G401.6 (cell line): ENCODE measurements around the gene CWC15.
"Not testable (repeated sequence)": the region's sequence is repeated elsewhere in the genome, so short reads cannot be mapped to it uniquely, and the experiment has no call there.

Source experiments
- FAIRE-seq: peaks from 2 replicates; lab custom pipeline; 2012; peaks lifted over from hg19 to GRCh38; lab: Jason Lieb, UNC

Gene CWC15

DNA sequence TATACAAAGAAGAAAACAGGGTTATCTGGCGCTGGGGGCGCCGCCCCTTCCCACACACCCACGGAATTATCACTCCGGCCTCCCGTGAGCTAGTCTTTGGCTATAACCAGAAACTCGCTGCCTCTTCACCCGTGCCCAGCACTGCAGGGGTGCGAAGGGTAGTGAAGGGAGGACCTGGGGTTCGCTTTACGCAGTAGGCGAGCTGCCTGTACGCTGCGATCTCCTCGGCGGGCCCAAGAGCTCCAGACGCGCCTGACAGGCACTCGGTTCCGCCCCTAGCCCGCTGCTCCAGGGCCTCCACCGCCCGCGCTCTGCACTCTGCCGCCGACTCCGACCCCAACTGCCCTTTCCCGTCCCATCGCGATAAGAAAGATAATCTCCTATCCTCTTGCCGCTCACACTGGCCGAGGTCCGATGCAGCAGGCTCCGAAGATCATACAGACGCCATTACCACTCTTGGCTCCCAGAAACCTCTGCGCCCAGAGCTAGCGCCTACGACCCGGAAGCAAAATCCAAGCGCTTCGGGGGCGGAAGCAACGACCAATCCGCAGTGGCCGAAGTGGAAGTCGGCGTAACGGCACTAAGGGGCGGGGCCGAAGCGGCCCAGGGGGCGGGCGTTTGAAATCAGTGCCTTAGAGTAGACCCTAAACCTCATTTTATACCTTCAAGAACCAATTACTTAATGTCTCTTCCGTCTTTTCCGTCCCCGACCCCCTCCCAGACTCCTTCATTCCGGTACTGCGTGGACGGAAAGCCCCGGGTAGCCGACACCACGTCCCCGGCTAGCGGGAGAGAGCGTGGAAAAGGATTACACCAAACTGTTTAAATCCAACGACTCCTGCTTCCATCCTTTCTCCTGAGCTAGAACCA is at the start of gene CWC15, which contains the start of gene KDM4D:
Gene CWC15, minus strand, starts transcription at position 458 of the 870 bp plus-strand sequence. CDS start 1,371 bp downstream, outside the sequence.
Gene KDM4D, plus strand, starts transcription at position 611 of the 870 bp plus-strand sequence. CDS start 23,664 bp downstream, outside the sequence.
- peak; percentile 98 for FAIRE-seq

DNA sequence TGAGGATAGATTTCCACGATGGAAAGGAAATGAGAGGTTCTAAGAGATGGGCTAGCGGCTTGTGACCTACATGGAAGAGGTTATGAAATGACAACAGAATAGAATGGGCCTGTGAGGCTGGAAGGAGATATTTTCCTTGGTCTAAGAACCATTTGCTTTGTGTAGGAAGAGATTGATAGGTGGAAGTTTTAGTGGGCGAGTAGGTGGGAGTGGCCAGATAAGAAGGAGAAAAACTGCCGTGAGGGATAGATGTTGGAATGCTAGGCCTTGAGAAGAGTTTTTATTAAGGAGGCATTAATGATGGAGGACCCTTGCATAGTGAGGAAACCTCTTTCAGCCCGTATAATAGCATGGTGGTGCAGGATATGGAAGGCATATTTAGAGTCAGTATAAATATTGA is 48.1 kb upstream of the CWC15 start:
- FAIRE-seq = not testable (repeated sequence)

DNA sequence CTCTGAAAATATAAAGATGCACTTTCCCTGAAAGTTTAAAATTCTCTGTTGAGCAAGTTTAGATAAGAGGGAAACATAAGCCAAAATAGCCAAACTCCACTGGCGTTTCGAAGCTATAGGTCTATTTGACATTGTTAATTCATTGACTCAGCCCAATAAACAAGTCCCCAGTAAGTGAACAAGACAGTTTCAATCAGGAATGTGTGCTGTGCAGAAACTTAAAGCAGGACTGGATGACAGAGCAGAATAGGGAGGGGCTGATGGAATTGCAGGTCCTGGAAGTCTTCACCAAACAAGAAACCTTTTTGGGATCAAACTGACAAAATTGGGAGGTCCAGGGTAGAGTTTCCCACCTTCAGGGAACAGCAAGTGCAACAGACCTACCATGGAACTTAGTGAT is 42.8 kb upstream of the CWC15 start:
- no peak for FAIRE-seq

DNA sequence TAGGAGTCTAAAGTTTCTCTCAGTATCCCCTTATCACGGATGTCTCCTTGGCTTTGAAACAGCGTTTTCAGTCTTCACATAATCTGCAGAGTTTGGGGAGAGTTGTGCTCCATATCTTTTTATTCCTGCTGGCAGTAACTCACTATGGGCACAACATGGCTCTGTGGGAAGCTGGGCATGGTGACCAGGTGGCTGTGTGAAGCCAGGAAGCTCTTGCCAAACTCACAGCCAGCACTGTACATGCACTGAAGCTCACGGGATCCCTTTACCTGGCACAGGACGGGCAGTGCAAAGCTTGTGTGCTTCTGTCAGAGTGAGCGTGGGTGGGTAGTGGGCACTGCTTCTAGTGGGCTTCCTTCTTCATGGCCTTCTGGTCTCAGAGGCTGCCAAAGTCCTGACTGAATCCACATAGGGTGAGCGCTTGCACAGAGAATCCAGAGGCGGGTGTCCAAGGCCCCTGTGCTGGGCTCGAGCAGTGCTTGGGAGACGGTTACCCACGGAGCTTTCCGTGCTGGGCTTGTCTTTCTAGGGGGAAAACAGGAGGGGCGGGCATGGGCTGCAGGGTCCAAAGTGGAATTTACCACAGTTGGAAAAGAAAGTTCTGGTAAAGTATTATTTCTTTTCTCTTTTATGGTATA is 40.9 kb upstream of the CWC15 start:
- FAIRE-seq = no peak

DNA sequence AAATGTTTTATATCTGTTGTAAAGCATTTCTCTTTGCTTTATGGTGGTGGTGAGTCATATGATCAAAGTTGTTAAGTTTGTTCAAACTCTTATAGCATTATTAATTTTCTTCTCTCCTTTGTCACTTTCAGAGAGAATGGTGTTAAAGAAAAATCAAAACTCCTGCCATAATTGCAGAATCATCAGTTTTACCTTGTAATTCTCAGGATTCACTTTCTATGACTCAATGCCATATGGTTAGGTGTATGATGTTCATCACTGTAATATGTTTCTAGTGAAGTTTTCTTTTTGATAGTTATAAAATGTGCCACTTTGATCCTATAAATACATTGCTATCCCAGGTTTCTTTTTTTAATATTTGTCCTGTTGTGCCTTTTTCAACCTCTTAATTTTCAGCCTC is 38.0 kb upstream of the CWC15 start:
- no peak for FAIRE-seq

DNA sequence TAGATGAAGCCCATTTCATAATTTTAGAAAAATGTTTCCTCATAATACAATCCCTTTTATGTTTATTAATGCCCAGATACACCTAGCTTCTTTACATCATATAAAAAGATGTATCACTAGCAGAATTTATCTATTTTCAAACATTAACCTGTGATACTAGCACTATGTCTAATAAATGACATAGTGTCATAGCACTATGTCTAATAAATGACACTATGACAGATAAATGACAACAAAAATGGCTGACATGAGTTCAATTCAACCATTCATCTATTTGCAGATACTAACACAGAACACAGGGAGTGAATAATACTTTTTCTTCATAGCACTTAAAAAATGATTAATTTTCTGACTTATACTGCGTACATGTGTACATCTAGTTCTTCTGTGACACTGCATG is 32.3 kb upstream of the CWC15 start:
- FAIRE-seq = no peak

DNA sequence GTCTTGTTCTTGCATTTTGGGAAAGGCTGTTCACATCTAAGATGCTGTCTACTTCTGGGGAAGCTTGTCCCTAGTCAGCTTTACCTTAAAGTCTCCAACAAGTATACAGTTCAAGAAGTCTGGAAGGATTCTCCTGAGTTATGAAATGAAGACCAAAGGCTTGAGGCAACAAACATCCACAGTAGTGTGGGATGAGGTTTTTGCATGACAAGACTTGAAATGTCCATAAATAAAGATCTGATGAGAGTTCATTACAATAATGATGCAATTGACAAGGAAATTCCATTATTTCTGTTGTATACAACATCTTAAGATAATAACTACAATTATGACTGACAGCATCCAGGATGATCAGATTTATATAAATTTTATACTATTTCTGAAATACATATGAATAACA is 30.4 kb upstream of the CWC15 start:
- FAIRE-seq = no peak

DNA sequence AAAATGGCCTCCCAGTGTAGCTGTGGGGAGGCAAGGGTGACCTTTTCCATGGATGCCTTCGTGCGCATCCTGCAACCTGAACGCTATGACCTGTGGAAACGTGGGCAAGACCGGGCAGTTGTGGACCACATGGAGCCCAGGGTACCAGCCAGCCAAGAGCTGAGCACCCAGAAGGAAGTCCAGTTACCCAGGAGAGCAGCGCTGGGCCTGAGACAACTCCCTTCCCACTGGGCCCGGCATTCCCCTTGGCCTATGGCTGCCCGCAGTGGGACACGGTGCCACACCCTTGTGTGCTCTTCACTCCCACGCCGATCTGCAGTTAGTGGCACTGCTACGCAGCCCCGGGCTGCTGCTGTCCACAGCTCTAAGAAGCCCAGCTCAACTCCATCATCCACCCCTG is 24.9 kb upstream of the CWC15 start:
- no peak for FAIRE-seq

DNA sequence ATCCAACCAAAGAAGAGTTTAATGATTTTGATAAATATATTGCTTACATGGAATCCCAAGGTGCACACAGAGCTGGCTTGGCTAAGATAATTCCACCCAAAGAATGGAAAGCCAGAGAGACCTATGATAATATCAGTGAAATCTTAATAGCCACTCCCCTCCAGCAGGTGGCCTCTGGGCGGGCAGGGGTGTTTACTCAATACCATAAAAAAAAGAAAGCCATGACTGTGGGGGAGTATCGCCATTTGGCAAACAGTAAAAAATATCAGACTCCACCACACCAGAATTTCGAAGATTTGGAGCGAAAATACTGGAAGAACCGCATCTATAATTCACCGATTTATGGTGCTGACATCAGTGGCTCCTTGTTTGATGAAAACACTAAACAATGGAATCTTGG is 24.1 kb upstream of the CWC15 start:
- FAIRE-seq = no peak

DNA sequence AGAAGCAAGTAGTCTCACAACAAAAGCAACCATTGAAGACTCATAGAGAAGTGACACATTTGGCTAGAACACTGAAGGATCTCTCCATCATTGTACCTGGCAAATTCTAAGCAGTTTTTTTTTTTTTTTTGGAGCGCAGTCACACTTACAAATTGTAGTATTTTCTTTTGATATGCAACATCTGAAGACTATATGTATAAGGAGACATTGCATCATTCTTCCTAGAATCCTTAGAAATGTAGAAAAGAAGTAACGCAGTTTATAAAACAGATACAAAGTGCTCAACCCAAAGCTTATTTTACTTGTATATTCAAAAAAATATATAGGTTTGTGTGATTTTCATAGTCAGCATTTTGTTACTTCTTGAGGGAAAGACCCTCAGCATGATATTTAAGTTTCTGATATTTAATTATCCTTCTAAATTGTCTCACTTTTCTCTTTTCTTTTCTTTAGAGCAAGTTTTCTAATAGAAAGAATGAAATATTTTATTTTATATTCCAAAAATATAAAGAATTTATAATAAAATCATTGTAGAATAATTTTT is 20.1 kb upstream of the CWC15 start:
- no peak for FAIRE-seq

DNA sequence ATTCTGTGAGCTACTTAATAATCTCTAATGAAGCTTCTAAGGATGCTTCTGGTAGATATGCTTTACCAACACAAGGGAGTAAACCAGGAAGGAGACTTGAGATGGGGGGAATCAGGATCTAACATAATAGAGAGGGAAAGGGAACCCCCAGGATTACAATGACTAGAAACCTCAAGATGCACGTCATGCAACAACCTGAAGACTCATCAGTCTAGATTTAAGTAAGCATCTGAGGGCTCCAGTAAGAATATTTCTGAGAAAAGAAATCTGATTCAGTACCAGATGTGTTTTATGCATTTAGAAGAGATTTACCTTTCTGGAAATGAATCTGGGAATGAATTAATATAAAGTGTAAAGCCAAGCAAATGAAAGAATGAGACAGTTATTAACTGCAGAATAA is 15.4 kb upstream of the CWC15 start:
- FAIRE-seq = no peak

DNA sequence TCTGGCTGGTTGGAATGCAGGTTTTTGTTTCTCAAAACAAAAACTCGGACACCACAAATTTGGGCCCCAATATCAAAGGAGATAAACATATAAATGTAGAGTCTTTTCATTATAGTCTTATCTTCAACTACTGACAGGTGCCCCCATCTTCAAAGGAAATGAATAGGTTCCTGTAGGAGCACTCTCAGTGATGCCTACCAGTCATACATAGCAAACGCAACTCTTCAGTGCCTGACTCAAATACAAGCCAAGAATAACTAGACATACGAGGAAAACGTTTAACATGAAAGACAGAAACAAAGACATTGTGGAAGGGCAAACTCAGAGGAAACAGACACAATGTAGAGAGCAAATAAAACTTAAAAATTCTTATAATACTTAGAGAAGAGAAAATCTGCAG is 14.0 kb upstream of the CWC15 start:
- FAIRE-seq = no peak

DNA sequence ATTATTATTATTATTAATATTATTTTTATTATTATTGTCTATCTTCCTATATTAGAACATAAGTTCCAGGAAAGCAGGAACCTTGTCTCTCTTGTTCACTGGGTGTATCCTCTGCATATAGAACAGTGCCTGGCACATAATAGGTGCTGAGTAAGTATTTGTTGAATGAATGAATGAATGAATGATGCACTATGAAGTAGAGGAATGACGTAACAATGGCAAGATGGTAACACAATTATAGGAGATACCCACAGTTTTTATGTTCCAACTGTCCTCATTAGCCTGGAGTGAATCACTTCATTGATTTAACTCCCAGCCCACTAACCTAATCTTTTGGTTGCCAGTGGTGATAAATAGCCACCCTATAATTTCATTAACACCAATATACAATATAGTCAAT is 2.2 kb upstream of the CWC15 start:
- no peak for FAIRE-seq

DNA sequence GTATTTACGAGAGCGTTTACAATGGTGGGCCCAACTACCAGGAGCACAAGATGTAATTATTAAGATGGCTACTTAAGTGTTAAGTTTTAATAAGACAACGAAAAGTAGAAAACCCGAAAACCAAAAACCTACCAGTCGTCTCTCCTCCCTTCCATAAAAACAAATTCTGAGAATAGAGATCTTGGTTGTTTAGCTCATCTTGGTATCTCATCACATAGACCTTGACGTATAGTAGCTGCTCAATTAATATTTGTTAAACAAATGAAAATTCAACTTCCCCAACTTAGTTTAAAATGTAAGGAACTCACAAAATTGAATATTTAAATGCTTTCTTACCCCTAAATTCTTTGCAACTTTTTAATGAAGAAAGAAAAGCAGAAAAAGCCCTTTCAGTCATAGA is 822 bp upstream of the CWC15 start:
- no peak for FAIRE-seq

DNA sequence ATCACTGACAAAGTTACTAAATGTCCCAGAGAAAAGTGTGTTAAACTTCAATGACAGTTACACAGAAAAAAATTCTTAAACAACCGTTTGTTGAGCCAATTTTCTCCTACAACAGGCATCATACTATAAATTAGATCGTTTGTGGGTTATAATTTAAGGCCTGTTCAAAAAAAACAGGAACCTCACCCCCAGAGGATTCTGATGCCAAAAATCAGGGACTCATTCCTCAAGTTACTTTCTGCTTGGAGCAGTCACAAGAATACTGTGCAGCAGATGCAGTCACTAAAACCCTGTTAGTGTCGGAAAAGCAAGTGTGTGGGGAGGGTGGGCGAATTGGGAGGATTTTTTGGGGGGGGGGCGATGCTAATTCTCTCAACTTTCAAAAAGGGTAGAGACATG is 657 bp downstream of the CWC15 start:
- no peak for FAIRE-seq

DNA sequence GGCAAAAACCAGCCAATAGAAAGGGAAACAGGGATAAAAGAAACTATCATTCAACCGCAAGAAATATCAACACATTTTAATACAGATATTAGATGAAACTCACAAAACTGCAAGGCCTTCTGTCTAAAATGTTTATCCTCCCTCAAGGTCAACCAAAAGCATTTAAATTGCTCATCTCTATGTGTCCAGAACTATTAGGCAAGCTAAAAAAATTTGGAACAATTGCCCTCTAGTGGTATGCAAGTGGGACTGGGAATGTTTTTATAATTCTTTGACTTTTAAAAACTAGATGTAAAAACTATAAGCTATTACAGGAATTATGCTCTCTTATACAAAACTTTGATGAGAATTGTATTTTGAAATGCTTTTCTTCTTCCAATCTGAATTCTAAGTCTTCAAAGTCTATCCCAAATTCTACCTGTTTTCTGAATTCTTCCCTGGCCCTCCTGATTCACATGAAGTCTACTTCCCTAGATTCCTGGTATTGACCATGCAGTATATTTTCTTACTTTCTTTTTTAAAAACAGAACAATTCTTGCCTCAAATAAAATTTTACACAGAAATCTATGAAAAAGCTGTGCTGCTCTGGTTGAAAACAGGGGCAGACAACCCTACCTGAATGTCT is 4.9 kb downstream of the CWC15 start:
- peak; percentile 82 for FAIRE-seq

DNA sequence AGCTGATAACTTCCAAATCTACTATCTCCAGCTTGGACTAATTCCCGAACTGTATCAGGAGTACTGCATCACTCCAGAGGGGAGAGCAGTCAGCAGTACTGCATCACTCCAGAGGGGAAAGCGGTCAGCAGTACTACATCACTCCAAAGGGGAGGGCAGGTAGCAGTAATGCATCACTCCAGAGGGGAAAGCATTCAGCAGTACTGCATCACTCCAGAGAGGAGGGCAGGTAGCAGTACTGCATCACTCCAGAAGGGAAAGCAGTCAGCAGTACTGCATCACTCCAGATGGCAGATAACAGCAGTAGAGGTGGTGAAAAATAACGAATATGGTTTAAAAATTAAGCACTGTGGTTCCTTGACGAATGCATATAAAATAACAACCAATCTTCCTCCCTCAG is 8.4 kb downstream of the CWC15 start:
- no peak for FAIRE-seq

DNA sequence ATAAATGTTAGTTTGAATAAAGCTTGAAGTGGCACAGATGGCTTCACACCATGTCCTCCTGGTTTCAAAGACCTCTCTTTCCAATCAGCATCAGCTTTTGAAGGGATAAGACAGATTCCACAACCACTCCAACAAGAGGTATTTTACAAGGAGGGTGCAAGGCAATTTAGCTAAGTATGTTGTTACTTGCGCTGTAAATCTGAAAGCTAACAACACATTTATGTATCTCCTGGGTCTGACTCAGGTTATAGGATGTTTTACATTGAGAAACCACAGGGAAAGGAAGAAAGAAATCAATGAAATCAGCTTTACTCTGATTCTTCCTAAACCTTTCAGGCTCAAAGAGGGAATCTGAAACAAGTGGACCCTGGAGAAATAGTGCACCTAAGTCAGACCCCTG is 12.1 kb downstream of the CWC15 start:
- FAIRE-seq = no peak

DNA sequence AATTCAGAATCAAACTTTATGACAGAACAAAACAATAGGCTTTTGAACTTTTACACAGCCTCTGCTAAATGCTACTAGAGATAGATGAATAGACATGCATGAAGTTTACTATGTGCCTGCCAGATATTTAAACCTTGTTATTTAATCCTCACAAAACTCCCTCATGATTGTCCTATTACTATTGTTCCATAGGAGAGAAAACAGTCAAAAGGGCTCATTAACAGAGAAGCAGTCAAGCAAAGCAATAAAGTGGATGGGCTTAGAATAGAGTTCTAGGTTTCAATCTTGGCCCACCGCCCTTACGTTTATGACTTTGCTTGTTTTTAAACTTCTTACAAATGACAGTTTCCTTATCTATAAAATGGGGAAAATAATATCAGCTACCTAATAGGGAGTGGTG is 12.9 kb downstream of the CWC15 start:
- FAIRE-seq = no peak

DNA sequence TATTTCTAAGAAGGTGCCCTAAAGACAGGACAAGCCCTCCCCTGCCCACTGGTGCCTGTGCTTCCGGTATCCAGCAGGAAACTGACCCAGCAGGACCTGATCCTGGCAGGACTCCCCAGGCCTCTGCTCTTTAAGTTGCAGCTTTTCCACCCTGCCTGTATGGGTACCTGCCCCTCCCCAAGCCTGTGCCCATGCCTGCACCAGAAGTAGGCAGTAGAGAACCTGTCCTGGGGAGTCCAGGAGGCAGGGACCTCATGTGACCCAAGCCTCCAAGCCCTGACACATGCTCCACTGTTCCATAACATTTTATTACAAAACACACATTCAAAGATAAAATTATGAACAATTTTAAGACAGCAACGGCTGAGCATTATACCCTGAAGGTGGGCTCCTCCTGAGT is 14.2 kb downstream of the CWC15 start:
- no peak for FAIRE-seq

DNA sequence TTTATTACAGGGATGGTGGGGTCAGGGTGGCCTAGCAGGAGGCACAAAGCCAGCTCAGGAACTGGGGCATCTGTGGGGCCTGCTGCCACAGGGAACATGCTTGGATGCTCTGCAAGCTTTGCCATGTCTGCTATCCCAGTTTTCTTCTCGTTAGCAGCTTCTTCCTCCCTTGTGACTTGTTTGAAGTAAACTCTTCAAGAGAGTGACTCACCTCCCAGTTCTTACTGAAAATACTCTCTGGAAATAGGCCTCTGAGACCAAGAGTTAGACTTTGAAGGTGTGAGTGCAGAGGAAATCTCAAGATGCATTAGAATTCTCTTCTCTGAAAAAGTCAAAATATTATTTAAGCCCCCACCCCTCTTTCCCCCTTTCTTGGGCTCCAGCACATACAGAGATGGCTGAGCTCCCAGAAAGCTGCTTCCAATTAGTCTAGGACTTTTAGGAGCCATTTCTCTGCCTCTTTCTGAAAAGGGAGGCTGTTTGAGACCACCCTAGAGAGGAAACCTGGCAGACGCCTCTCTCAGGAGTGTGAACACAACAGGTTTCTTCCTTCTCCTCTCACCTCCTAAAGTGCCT is 15.1 kb downstream of the CWC15 start:
- FAIRE-seq = no peak

DNA sequence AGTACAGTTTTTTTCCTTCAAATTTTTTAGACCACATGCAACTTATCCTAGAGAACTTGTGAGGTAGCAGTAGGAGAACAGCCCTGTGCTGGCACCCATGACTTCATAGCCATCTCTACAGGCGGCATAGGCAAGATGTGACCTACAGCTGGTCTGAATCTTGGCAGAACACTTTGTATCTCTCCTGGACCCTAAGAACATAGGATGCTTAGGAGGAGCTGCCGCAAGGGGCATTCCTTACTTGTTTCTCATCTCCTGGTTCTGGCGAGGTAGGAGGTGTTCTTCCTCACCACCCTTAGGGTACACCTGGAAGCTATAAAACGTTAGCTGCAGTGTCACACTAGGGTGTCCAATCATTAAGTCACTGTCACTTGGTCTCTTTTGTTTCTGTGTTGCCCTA is 16.4 kb downstream of the CWC15 start:
- FAIRE-seq = no peak

DNA sequence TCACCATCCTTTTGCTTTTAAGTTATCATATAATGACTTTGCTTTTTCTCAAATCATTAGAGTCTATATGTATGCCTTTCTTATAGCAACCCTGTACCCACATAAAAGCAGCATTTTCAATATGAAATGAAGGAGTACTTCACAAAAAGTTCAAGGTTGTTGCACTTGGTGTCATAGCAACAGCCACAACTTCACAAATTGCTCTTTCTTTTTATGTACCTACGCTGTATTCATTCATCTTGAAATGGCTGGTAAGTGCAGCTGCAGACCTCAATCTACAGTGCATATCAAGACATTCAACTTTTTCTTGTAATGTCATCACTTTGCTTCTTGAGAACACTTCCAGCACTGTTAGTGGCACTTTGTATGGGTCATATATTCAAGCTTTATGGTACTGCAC is 18.6 kb downstream of the CWC15 start:
- no peak for FAIRE-seq
